ENCODE measurements around the gene GPR151. TPM values are rescaled to one million over a fixed set of nuclear protein-coding genes. Genes with fewer than 3 reads are reported as not detected.

GPR151 gene
- total RNA-seq, 2 donors from 2014 or later = 5.1 to 13.6 TPM

DNA sequence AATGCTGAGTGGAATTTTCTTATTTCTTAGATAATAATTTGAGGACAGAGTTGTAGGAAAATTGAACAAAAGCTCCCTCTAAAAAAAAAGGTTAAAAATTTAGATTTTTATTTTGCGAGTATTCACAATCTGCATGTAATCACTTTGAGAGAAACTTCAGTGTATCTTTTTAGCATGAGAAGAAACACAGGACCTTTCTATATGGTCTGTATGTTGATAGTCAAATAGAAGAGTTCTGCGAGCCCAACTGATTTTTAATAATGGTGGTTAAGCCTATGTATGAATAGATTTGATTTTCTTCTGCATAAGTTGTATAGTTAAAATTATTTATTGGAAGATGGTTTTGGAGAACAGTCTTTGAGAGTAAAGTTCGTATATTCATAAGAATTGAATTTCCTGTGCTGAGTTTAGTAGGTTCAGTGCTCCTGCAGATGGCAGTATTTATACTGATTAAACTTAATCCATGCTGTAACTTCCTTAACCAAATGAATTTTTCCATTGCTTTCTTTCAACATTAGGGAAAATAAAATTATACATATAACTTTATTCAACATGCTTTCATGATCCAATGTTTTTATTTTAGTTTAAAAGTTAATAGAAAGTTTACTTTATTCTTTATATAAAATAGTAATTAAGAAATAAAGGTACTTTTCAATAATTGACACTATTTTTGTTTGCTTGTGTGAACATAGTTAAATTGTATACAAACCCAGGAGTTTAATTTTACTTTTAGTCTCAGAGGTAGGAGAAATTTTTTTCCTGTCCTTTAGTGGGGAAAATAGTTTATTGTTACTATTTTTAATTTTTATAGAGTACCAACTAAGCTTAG is 49.3 kb downstream of the GPR151 start:
- TF ChIP-seq, protein P1, sequence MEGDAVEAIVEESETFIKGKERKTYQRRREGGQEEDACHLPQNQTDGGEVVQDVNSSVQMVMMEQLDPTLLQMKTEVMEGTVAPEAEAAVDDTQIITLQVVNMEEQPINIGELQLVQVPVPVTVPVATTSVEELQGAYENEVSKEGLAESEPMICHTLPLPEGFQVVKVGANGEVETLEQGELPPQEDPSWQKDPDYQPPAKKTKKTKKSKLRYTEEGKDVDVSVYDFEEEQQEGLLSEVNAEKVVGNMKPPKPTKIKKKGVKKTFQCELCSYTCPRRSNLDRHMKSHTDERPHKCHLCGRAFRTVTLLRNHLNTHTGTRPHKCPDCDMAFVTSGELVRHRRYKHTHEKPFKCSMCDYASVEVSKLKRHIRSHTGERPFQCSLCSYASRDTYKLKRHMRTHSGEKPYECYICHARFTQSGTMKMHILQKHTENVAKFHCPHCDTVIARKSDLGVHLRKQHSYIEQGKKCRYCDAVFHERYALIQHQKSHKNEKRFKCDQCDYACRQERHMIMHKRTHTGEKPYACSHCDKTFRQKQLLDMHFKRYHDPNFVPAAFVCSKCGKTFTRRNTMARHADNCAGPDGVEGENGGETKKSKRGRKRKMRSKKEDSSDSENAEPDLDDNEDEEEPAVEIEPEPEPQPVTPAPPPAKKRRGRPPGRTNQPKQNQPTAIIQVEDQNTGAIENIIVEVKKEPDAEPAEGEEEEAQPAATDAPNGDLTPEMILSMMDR (conservative IDR thresholded peaks at IDR 0.05) = peak; percentile 79
- WGBS, 2 experiments (ENCODE audit: insufficient coverage in 1 of 2, insufficient read length in 1 of 2) = 80 to 89% methylated on average over 3 of the region's 3 CpGs
- Histone ChIP-seq H3K4me3 (ENCODE audit: low read length) (no peak overlapping the region), H3K9ac (ENCODE audit: extremely low read depth, low read length, poor library complexity, severe bottlenecking) (no peak overlapping the region), H3K9me3 (ENCODE audit: control insufficient read depth, low read length) (no peaks in the 10 kb centered on the region), H3K4me1 (ENCODE audit: control insufficient read depth, insufficient read depth, low read length) (no peaks in the 10 kb centered on the region), H3K27me3 (ENCODE audit: control insufficient read depth, insufficient read depth, low read length, poor library complexity, severe bottlenecking) (no peaks in the 10 kb centered on the region), H3K36me3 (ENCODE audit: control insufficient read depth, insufficient read depth, low read length) (peaks cover 90% of the 10 kb centered on the region), H3K27ac (ENCODE audit: low read depth, low read length) (no peak overlapping the region)
- Mint-ChIP-seq H3K27me3 (ENCODE audit: insufficient read depth) (no peaks in the 10 kb centered on the region), H3K9me3 (no peaks in the 10 kb centered on the region), H3K27ac (no peak overlapping the region), H3K4me1 (peaks cover 3% of the 10 kb centered on the region), H3K4me3 (no peak overlapping the region), H3K36me3 (ENCODE audit: low read depth) (peaks cover 45% of the 10 kb centered on the region)
- DNase-seq = no peak

DNA sequence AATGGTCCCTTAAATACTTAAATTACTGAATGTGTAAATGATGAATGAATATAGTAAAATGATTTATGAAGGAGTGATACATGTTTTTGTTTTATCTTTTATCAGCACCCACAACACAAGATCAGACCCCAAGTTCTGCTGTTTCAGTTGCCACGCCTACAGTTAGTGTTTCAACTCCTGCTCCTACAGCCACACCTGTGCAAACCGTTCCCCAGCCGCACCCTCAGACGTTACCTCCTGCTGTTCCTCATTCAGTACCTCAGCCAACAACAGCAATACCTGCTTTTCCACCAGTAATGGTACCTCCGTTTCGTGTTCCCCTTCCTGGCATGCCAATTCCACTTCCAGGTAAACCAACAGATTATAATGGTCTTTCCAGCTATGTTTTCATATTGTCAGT is 52.5 kb downstream of the GPR151 start:
- no peak overlapping the region for H3K4me3 ChIP-seq (ENCODE audit: low read length)
- no peak overlapping the region for H3K27ac Mint-ChIP-seq
- H3K9ac ChIP-seq (ENCODE audit: extremely low read depth, low read length, poor library complexity, severe bottlenecking) = no peak overlapping the region
- TF ChIP-seq, protein P1 (conservative IDR thresholded peaks at IDR 0.05) = no peak
- H3K9me3 Mint-ChIP-seq = no peaks in the 10 kb centered on the region
- peaks cover 91% of the 10 kb centered on the region for H3K36me3 ChIP-seq (ENCODE audit: control insufficient read depth, insufficient read depth, low read length)
- H3K4me1 ChIP-seq (ENCODE audit: control insufficient read depth, insufficient read depth, low read length) = no peaks in the 10 kb centered on the region
- no peaks in the 10 kb centered on the region for H3K27me3 ChIP-seq (ENCODE audit: control insufficient read depth, insufficient read depth, low read length, poor library complexity, severe bottlenecking)
- peaks cover 3% of the 10 kb centered on the region for H3K4me1 Mint-ChIP-seq
- 92 to 95% methylated on average over 4 to 6 of the region's 6 CpGs for WGBS, 2 experiments (ENCODE audit: insufficient coverage in 1 of 2, insufficient read length in 1 of 2)
- no peak for DNase-seq
- no peak overlapping the region for H3K4me3 Mint-ChIP-seq
- H3K36me3 Mint-ChIP-seq (ENCODE audit: low read depth) = peaks cover 53% of the 10 kb centered on the region
- no peaks in the 10 kb centered on the region for H3K27me3 Mint-ChIP-seq (ENCODE audit: insufficient read depth)
- H3K9me3 ChIP-seq (ENCODE audit: control insufficient read depth, low read length) = no peaks in the 10 kb centered on the region
- no peak overlapping the region for H3K27ac ChIP-seq (ENCODE audit: low read depth, low read length)

Other genes with a start within 250 kb of the GPR151 start
- gene POU4F3, start 177.4 kb downstream of the GPR151 start, total RNA-seq = under 1 TPM; 0.27 to 0.46 TPM
- gene TCERG1, start 68.9 kb downstream of the GPR151 start, total RNA-seq = 100 to 1,000 TPM; 108 to 144 TPM